CD4-positive, alpha-beta T cell treated with Interleukin-17A for 1 hour (primary cell): ENCODE data around the gene TCEA3.

Source experiments
- DNase-seq: peaks from one replicate; pipeline ENCODE4 v3.0.0-alpha.2; 2020

TCEA3 gene

GRCh38 chr1:23444596-23445390 is 20.2 kb upstream of the TCEA3 start:
- DNase-seq: no peak

GRCh38 chr1:23444104-23444533 is 19.6 kb upstream of the TCEA3 start:
- no peak for DNase-seq

GRCh38 chr1:23442751-23443150 is 18.2 kb upstream of the TCEA3 start:
- DNase-seq: no peak

- DNase-seq: no peak
Observed at GRCh38 chr1:23441446-23442148, 17.0 kb upstream of the TCEA3 start.

GRCh38 chr1:23438545-23438944 is 14.0 kb upstream of the TCEA3 start:
- DNase-seq: no peak

- DNase-seq: no peak
Observed at GRCh38 chr1:23437355-23437664, 12.8 kb upstream of the TCEA3 start.

- DNase-seq: peak; percentile 61
Observed at GRCh38 chr1:23436520-23437354, 12.2 kb upstream of the TCEA3 start.

- no peak for DNase-seq
Observed at GRCh38 chr1:23434260-23434775, 9.8 kb upstream of the TCEA3 start.

- no peak for DNase-seq
Observed at GRCh38 chr1:23433122-23433521, 8.6 kb upstream of the TCEA3 start.

GRCh38 chr1:23431431-23431830 is 6.9 kb upstream of the TCEA3 start:
- no peak for DNase-seq

- no peak for DNase-seq
Observed at GRCh38 chr1:23430803-23431202, 6.3 kb upstream of the TCEA3 start.

GRCh38 chr1:23428136-23428905 is 3.8 kb upstream of the TCEA3 start:
- no peak for DNase-seq

GRCh38 chr1:23427550-23427949 is 3.0 kb upstream of the TCEA3 start:
- no peak for DNase-seq

GRCh38 chr1:23426828-23427227 is 2.3 kb upstream of the TCEA3 start:
- DNase-seq: no peak

GRCh38 chr1:23425193-23425494 is 596 bp upstream of the TCEA3 start:
- DNase-seq: no peak

- no peak for DNase-seq
Observed at GRCh38 chr1:23423415-23424292, 894 bp downstream of the TCEA3 start.

- no peak for DNase-seq
Observed at GRCh38 chr1:23422941-23423340, 1.6 kb downstream of the TCEA3 start.

- peak; percentile 47 for DNase-seq
Observed at GRCh38 chr1:23422241-23422877, 2.2 kb downstream of the TCEA3 start.

- no peak for DNase-seq
Observed at GRCh38 chr1:23421753-23422240, 2.8 kb downstream of the TCEA3 start.

GRCh38 chr1:23421343-23421742 is 3.2 kb downstream of the TCEA3 start:
- DNase-seq: no peak

- no peak for DNase-seq
Observed at GRCh38 chr1:23420778-23421177, 3.8 kb downstream of the TCEA3 start.
